Measurements from ENCODE around the gene SMIM45.

- TF ChIP-seq CTCF (IDR thresholded peaks at IDR 0.05) (no peak), POLR2AphosphoS5 (IDR thresholded peaks at IDR 0.05) (no peak), EP300 (IDR thresholded peaks at IDR 0.05) (no peak), POLR2A (IDR thresholded peaks at IDR 0.05) (no peak)
Measured at GRCh38 chr22:41935509-41935908, 16.4 kb upstream of the SMIM45 start.

Data from suprapubic skin (tissue), 4 donors.